ENCODE results near the gene TPST2. TPM values are rescaled to one million over a fixed set of nuclear protein-coding genes. Genes with fewer than 3 reads are reported as not detected.

Gene TPST2
- total and polyA plus RNA-seq, 3 donors from 2014 or later: 32.8 to 218 (median 169) TPM

DNA sequence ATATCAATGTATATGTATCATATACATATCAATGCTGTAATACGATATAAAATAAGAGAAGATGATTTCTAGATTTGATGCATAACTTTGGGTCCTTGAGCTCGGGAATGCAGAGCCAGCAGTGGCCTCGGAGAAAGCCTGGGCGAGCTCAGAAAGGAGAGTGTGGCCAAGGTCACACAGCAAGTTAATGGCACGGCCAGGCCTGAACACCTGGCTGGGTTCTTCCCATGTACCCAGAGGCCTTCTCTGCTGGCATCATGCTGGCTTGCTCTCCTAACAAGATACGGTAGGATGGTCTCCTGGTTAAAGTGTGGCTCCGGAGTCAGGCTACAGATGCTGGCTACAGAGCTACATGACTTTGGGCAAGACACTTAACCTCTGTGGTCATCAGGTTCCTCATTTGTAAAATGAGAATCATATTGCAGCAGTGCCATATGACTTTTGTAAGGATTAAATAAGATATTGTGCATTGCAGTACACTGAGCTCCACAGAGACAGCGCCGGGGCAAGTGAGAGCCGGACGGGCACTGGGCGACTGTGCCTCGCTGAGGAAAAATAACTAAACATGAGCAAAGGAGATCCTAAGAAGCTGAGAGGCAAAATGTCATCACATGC, 29.9 kb downstream of the TPST2 start:
- intact Hi-C loops (cut with DNase I; ENCODE audit: low total_unique reads): no loop called here
- Histone ChIP-seq H3K4me1 (peaks cover 35% of the 10 kb centered on the region), H3K36me3 (ENCODE audit: low read depth, missing control alignments) (no peaks in the 10 kb centered on the region), H3K9me3 (no peaks in the 10 kb centered on the region), H3K27ac (peak overlapping the region in 1 of 2 donors; percentile 70), H3K4me3 (no peak overlapping the region), H3K27me3 (no peaks in the 10 kb centered on the region)
- WGBS, 2 donors: 72 to 84% methylated on average over 13 of the region's 13 CpGs
- TF ChIP-seq POLR2A (IDR thresholded peaks at IDR 0.05): no peak
- TF ChIP-seq, protein P1, sequence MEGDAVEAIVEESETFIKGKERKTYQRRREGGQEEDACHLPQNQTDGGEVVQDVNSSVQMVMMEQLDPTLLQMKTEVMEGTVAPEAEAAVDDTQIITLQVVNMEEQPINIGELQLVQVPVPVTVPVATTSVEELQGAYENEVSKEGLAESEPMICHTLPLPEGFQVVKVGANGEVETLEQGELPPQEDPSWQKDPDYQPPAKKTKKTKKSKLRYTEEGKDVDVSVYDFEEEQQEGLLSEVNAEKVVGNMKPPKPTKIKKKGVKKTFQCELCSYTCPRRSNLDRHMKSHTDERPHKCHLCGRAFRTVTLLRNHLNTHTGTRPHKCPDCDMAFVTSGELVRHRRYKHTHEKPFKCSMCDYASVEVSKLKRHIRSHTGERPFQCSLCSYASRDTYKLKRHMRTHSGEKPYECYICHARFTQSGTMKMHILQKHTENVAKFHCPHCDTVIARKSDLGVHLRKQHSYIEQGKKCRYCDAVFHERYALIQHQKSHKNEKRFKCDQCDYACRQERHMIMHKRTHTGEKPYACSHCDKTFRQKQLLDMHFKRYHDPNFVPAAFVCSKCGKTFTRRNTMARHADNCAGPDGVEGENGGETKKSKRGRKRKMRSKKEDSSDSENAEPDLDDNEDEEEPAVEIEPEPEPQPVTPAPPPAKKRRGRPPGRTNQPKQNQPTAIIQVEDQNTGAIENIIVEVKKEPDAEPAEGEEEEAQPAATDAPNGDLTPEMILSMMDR (IDR thresholded peaks at IDR 0.05): no peak
- no peak for DNase-seq

DNA sequence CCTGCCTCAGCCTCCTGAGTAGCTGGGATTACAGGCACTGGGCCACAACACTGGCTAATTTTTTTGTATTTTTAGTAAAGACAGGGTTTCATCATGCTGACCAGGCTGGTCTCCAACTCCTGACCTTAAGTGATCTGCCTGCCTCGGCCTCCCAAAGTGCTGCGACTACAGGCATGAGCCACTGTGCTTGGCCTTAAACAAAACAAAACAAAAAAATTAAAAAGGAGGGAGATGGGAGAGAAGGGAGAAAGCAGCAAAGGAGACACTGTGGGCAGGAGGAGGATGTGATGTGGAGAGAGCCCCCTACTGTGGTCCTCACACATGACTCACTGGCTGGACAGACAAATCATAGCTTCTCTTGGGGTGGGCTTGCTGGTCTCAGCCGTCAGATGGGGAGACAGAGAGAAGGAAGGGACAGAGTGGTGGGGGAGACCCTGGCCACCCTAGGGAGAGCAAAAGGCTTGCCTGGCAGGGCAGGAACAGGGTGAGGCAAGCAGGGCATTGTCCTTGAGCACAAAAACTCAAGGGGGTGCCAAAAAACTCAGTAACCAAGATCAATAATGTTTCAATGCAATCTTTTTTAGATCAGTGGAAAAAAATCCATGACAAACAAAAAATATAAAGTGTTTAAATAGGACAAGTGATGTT, 31.6 kb downstream of the TPST2 start:
- Histone ChIP-seq H3K27ac (peak overlapping the region in 1 of 2 donors; percentile 48), H3K4me1 (peaks cover 40% of the 10 kb centered on the region), H3K9me3 (no peaks in the 10 kb centered on the region), H3K4me3 (no peak overlapping the region), H3K36me3 (ENCODE audit: low read depth, missing control alignments) (no peaks in the 10 kb centered on the region), H3K27me3 (no peaks in the 10 kb centered on the region)
- intact Hi-C loops (cut with DNase I; ENCODE audit: low total_unique reads): no loop called here
- no peak for DNase-seq
- 37 to 64% methylated on average over 3 of the region's 3 CpGs for WGBS, 2 donors
- no peak for TF ChIP-seq POLR2A (IDR thresholded peaks at IDR 0.05)
- TF ChIP-seq, protein P1 (IDR thresholded peaks at IDR 0.05): no peak

DNA sequence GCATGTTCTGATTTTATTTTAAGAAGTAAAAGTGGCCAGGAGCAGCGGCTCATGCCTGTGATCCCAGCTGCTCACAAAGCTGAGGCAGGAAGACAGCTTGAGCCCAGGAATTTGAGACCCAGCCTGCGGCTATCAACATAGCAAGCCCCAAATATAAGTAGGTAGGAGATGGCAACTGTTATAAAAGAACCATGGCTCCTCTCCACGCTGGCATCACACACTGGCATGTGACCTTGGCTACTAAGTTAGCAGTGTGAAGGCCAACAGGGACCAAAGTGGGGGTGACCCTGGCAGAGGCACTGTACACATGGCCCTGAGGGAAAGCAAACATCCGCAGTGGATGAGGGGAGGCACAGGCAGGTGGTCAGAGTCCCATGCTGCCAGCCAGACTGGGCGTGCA, 33.0 kb downstream of the TPST2 start:
- Histone ChIP-seq H3K9me3 (no peaks in the 10 kb centered on the region), H3K27me3 (no peaks in the 10 kb centered on the region), H3K27ac (peak overlapping the region in 1 of 2 donors; percentile 36), H3K4me3 (no peak overlapping the region), H3K4me1 (peaks cover 34% of the 10 kb centered on the region), H3K36me3 (ENCODE audit: low read depth, missing control alignments) (no peaks in the 10 kb centered on the region)
- intact Hi-C loops (cut with DNase I; ENCODE audit: low total_unique reads): no loop called here
- TF ChIP-seq, protein P1 (IDR thresholded peaks at IDR 0.05): no peak
- no peak for TF ChIP-seq POLR2A (IDR thresholded peaks at IDR 0.05)
- 66 to 69% methylated on average over 4 to 5 of the region's 5 CpGs for WGBS, 2 donors
- DNase-seq: peak; percentile 37

DNA sequence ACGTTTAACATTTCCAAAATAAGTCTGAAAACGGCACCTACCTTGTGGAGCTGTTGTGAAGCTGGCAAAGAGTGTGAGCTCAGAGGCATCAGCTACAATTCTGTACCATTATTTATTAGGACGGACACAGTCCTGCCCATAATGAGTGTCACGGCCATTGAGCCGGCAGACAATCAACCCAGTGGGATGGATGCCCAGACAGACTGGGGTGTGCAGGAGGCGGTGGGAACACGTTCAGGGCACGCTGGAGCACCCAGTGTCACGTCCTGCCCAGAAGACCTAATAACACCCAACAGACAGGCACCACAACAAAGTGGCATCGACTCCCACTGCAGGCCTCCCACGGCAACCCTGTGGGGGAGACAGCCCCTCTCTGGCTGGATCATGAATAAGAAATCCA, 34.5 kb downstream of the TPST2 start:
- no peak for DNase-seq
- Histone ChIP-seq H3K36me3 (ENCODE audit: low read depth, missing control alignments) (no peaks in the 10 kb centered on the region), H3K27ac (no peak overlapping the region), H3K27me3 (no peaks in the 10 kb centered on the region), H3K9me3 (no peaks in the 10 kb centered on the region), H3K4me1 (peaks cover 37% of the 10 kb centered on the region), H3K4me3 (no peak overlapping the region)
- 69 to 74% methylated on average over 11 of the region's 11 CpGs for WGBS, 2 donors
- intact Hi-C loops (cut with DNase I; ENCODE audit: low total_unique reads): no loop called here
- TF ChIP-seq, protein P1 (IDR thresholded peaks at IDR 0.05): no peak
- TF ChIP-seq POLR2A (IDR thresholded peaks at IDR 0.05): no peak

Measured in testis (tissue), 3 donors.